ENCODE data around the gene GAS1.

The GAS1 gene

DNA sequence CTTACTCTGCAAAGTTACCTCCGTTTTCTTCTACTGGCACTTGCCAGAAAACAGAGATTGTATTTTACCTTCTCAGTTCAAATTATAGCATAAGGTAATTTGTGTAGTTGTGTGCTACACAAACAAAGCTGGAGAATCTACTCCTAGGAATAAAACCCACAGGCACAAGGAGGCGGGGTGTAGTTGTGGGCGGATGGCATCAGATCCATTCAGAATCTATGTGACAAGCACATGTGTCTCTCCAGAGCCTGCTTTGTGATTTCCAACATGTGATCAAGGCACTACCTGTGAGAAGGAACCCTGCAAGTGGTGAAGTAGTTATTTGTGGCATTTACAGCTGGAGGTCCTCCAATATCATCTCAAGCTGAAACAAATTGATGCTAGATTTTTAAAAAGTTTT lies 39.0 kb downstream of the GAS1 start:
- Histone ChIP-seq H3F3A (ENCODE audit: low read depth) (no peaks in the 10 kb centered on the region), H3K36me3 (ENCODE audit: insufficient read depth, low read length) (no peaks in the 10 kb centered on the region), H2AFZ (ENCODE audit: low read length) (no peak overlapping the region), H3K79me2 (ENCODE audit: insufficient read depth, low read length) (no peaks in the 10 kb centered on the region), H4K20me1 (ENCODE audit: insufficient read depth, low read length, poor library complexity, severe bottlenecking) (no peaks in the 10 kb centered on the region), H3K4me3 (ENCODE audit: low read length, poor library complexity, severe bottlenecking) (no peak overlapping the region), H3K27me3 (ENCODE audit: insufficient read depth, low read length, poor library complexity, severe bottlenecking) (no peaks in the 10 kb centered on the region), H3K4me2 (ENCODE audit: low read depth, low read length, poor library complexity, severe bottlenecking) (no peak overlapping the region), H3K4me1 (ENCODE audit: insufficient read depth, low read length, poor library complexity, severe bottlenecking) (no peaks in the 10 kb centered on the region), H3K9ac (ENCODE audit: low read depth, low read length, poor library complexity, severe bottlenecking) (no peak overlapping the region), H3K9me3 (ENCODE audit: insufficient read depth, low read depth, low read length) (peaks cover 4% of the 10 kb centered on the region; the same call in 1 of the 2 replicates), H3K9me2 (replicated peaks; ENCODE audit: low read depth, low read length) (no peaks in the 10 kb centered on the region)
- no peak for TF ChIP-seq EZH2phosphoT487 (IDR thresholded peaks at IDR 0.05; ENCODE audit: borderline replicate concordance)
- TF ChIP-seq, protein P1, sequence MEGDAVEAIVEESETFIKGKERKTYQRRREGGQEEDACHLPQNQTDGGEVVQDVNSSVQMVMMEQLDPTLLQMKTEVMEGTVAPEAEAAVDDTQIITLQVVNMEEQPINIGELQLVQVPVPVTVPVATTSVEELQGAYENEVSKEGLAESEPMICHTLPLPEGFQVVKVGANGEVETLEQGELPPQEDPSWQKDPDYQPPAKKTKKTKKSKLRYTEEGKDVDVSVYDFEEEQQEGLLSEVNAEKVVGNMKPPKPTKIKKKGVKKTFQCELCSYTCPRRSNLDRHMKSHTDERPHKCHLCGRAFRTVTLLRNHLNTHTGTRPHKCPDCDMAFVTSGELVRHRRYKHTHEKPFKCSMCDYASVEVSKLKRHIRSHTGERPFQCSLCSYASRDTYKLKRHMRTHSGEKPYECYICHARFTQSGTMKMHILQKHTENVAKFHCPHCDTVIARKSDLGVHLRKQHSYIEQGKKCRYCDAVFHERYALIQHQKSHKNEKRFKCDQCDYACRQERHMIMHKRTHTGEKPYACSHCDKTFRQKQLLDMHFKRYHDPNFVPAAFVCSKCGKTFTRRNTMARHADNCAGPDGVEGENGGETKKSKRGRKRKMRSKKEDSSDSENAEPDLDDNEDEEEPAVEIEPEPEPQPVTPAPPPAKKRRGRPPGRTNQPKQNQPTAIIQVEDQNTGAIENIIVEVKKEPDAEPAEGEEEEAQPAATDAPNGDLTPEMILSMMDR (conservative IDR thresholded peaks at IDR 0.05; ENCODE audit: low read length) = no peak

DNA sequence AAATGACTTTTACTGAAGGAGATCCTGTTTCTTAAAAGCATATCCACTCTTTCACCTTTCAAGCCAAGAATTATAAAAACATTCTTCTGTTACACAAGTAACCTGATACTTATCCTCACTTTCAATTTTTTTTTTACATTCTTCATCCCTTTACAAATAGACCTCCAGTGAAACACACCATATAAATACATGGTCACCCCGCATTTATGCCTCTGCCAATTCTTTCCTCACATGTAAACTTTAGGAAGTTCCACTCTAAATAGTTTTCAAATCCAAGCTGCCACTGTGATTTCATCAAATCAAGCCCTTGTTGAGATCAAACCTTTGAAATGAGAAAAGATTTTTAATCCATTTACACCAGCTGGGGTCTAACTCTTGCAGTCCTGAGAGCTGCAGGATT lies 40.0 kb downstream of the GAS1 start:
- H3K4me1 ChIP-seq (ENCODE audit: insufficient read depth, low read length, poor library complexity, severe bottlenecking) = no peaks in the 10 kb centered on the region
- no peaks in the 10 kb centered on the region for H4K20me1 ChIP-seq (ENCODE audit: insufficient read depth, low read length, poor library complexity, severe bottlenecking)
- H3K9me3 ChIP-seq (ENCODE audit: insufficient read depth, low read depth, low read length) = peaks cover 4% of the 10 kb centered on the region; the same call in 1 of the 2 replicates
- no peaks in the 10 kb centered on the region for H3K27me3 ChIP-seq (ENCODE audit: insufficient read depth, low read length, poor library complexity, severe bottlenecking)
- H3K79me2 ChIP-seq (ENCODE audit: insufficient read depth, low read length) = no peaks in the 10 kb centered on the region
- no peak overlapping the region for H3K4me3 ChIP-seq (ENCODE audit: low read length, poor library complexity, severe bottlenecking)
- H3K36me3 ChIP-seq (ENCODE audit: insufficient read depth, low read length) = no peaks in the 10 kb centered on the region
- H3K9ac ChIP-seq (ENCODE audit: low read depth, low read length, poor library complexity, severe bottlenecking) = no peak overlapping the region
- H3F3A ChIP-seq (ENCODE audit: low read depth) = no peaks in the 10 kb centered on the region
- no peaks in the 10 kb centered on the region for H3K9me2 ChIP-seq (replicated peaks; ENCODE audit: low read depth, low read length)
- H3K4me2 ChIP-seq (ENCODE audit: low read depth, low read length, poor library complexity, severe bottlenecking) = no peak overlapping the region
- H2AFZ ChIP-seq (ENCODE audit: low read length) = no peak overlapping the region
- no peak for TF ChIP-seq EZH2phosphoT487 (IDR thresholded peaks at IDR 0.05; ENCODE audit: borderline replicate concordance)
- TF ChIP-seq, protein P1 (conservative IDR thresholded peaks at IDR 0.05; ENCODE audit: low read length) = no peak

DNA sequence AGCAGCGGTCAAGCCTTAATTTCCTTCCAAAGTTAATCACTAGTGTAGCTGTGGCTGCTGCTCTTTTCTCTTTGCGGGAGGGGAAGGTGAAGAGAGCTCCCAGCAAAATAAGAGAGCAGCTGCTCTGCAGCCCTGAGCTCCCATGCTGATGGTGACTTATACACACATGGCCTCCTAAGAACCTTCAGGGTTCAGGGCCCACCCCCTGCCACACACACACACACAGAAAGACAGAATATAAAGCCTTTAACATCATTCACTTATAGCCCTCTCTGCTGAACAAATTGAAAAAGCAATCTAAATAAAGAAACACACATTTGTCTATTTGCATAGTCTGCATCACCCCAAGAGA lies 43.6 kb downstream of the GAS1 start:
- Histone ChIP-seq H3K79me2 (ENCODE audit: insufficient read depth, low read length) (no peaks in the 10 kb centered on the region), H3K9me3 (ENCODE audit: insufficient read depth, low read depth, low read length) (0 out of 2 replicates have a peak, but pooled peaks cover 4% of the 10 kb centered on the region), H3F3A (ENCODE audit: low read depth) (no peaks in the 10 kb centered on the region), H3K9me2 (replicated peaks; ENCODE audit: low read depth, low read length) (no peaks in the 10 kb centered on the region), H3K4me3 (ENCODE audit: low read length, poor library complexity, severe bottlenecking) (no peak overlapping the region), H3K4me2 (ENCODE audit: low read depth, low read length, poor library complexity, severe bottlenecking) (no peak overlapping the region), H2AFZ (ENCODE audit: low read length) (no peak overlapping the region), H3K36me3 (ENCODE audit: insufficient read depth, low read length) (no peaks in the 10 kb centered on the region), H3K27me3 (ENCODE audit: insufficient read depth, low read length, poor library complexity, severe bottlenecking) (no peaks in the 10 kb centered on the region), H4K20me1 (ENCODE audit: insufficient read depth, low read length, poor library complexity, severe bottlenecking) (no peaks in the 10 kb centered on the region), H3K4me1 (ENCODE audit: insufficient read depth, low read length, poor library complexity, severe bottlenecking) (no peaks in the 10 kb centered on the region), H3K9ac (ENCODE audit: low read depth, low read length, poor library complexity, severe bottlenecking) (no peak overlapping the region)
- TF ChIP-seq, protein P1 (conservative IDR thresholded peaks at IDR 0.05; ENCODE audit: low read length) = no peak
- no peak for TF ChIP-seq EZH2phosphoT487 (IDR thresholded peaks at IDR 0.05; ENCODE audit: borderline replicate concordance)
